GM19397 (cell line): ENCODE measurements around the gene GPSM1.
"Not testable (repeated sequence)": the region's sequence is repeated elsewhere in the genome, so short reads cannot be mapped to it uniquely, and the experiment has no call there.

ENCODE experiments used
- ATAC-seq: cut with Tn5 transposase; IDR thresholded peaks from one replicate; pipeline ENCODE4 v1.9.1; 2021; ENCODE audit warnings: mild to moderate bottlenecking, moderate library complexity; ENCODE audit not compliant: unreplicated experiment

The GPSM1 gene

GRCh38 chr9:136343121-136343883 lies 16.0 kb downstream of the GPSM1 start:
- ATAC-seq = no peak

GRCh38 chr9:136343884-136344269 lies 16.5 kb downstream of the GPSM1 start:
- no peak for ATAC-seq

- ATAC-seq = no peak
Observed at GRCh38 chr9:136344544-136345280, 17.4 kb downstream of the GPSM1 start.

GRCh38 chr9:136345281-136346156 lies 18.2 kb downstream of the GPSM1 start:
- no peak for ATAC-seq

DNA sequence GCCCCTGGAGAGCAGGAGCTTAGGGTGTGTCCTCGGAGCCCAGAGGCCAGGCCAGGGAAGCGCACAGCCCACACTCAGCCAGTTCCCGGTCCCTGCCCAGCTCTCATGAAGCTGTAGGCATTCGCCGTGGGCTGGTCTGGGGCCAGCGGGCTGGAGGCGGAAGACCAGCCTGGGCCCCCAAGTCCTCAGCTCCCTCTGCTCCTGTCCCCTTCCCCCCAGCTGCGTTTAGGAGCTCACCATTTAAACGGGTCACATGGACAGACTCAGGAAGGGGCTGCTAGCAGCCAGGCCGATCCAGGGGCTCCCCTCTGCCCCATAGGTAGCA lies 18.8 kb downstream of the GPSM1 start:
- no peak for ATAC-seq

DNA sequence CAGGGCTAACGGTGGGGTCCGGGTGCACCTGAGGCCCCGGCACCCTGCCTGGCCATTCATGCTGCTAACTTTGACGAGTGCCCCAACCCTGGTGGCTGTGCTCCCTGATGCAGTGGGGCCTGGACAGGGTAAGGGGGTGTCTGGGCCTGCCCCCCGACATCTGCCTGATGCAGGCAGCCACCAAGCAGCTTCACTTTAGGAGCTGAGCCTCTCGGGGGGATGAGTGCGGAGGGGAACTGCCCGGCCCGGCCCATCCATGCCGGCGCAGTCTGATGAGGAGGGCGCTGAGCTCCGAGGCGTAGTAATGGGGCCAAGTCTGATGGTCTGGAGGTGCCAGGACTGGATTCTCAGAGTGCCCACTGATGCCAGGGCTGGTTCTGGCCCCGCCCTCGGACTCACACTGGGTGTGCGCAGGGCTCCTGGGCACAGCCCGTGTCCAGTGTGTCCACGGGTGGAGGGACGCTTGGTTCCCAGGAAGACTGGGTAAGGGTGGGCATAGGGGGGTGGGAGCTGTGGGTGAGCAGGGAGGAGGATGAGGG lies 19.7 kb downstream of the GPSM1 start:
- no peak for ATAC-seq

DNA sequence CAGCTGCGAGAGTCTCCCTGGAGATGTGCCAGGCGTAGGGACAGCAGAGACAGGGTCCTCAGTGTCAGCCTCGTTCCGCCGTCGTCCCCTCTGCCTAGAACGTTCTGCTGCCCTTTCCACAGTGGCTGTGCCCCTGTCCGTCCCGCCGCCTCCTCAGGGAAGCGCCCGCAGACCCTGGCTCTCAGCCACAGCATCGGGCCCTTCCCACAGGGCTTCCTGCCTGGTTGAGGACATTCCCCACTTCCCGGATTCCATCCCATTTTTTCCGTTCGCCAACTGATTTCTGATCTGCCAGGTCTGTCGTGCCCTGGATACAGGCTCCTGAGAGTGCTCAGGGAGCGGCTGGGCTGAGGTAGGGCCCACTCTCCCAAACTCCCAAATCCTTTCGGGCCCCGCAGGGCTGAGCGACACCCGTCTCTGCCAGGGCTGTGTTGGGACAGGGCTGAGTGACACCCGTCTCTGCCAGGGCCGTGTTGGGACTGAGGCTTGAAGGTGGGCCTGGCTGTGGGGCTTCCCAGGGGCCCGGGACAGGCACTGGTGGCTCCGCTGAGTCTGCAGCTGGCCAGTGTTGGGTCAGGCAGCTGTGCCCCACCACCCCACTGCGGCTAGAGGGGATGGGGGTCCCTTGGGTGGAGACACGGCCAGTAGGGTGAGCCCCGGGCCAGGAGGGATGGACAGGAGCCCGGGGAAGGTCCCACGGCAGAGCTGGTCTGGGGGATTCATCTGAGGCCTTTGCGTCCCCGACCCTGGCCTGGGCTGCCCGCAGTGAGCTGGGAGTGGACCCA lies 20.3 kb downstream of the GPSM1 start:
- no peak for ATAC-seq

DNA sequence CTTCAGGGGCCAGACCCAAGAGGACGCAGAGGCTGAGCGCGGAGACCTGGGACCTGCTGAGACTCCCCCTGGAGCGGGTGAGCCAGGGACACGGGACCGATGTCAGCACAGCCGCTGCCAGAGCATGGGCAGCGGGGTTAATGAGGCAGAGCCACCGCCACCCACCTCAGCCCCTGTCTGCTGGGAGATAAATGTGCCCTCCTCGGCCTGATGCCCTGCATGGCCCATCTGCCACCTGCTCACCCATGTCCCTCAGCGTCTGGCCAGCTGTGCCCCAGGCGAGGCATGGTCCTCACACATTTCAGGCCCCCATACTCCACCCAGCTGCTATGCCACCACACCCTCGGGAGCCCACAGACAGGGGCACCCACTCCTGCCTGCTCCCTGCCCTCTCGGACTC lies 21.4 kb downstream of the GPSM1 start:
- no peak for ATAC-seq

DNA sequence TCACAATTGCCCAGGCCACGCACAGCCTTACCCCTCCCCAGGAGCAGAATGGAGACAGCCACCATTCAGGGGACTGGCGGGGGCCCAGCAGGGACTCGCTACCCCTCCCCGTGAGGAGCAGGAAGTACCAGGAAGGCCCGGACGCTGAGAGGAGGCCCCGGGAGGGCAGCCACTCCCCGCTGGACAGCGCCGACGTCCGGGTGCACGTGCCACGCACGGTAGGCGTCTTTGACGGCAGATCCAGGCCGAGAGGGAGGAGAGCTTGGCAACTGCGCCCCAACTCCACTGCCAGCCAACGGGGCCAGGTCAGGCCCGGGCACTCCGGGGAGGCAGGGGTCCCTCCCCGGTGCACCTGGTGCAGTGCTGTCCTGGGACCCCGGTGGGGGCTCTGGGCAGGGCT lies 22.2 kb downstream of the GPSM1 start:
- no peak for ATAC-seq

DNA sequence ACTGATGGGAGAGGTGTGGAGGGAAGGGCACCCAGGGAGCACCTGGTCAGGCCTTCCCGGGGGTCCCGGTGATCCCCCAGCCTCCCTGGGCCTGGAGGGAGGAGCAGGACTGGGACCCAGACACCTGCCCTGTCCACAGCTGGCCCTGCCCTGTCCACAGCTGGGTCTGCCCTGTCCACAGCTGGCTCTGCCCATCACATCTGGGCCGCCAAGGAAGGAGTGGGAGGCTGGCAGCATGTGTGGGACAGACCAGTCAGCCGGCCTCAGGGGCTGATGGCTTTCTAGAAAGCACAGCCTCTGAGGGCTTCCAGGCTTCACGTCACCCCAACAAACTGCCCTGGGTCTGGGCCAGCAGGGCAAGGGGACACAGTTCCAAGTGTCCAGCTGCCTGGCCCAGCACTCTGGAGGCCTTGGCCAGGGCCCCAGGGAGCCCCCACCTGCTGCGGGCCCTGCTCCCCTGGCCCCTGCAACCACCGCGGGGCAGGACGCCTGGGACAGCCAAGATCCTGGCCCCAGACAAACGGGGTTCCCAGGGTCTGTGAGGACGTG lies 24.0 kb downstream of the GPSM1 start:
- ATAC-seq = no peak

- not testable (repeated sequence) for ATAC-seq
Observed at GRCh38 chr9:136351868-136352267, 24.5 kb downstream of the GPSM1 start.

- no peak for ATAC-seq
Observed at GRCh38 chr9:136352682-136353081, 25.3 kb downstream of the GPSM1 start.

- ATAC-seq = no peak
Observed at GRCh38 chr9:136353088-136353487, 25.7 kb downstream of the GPSM1 start.

DNA sequence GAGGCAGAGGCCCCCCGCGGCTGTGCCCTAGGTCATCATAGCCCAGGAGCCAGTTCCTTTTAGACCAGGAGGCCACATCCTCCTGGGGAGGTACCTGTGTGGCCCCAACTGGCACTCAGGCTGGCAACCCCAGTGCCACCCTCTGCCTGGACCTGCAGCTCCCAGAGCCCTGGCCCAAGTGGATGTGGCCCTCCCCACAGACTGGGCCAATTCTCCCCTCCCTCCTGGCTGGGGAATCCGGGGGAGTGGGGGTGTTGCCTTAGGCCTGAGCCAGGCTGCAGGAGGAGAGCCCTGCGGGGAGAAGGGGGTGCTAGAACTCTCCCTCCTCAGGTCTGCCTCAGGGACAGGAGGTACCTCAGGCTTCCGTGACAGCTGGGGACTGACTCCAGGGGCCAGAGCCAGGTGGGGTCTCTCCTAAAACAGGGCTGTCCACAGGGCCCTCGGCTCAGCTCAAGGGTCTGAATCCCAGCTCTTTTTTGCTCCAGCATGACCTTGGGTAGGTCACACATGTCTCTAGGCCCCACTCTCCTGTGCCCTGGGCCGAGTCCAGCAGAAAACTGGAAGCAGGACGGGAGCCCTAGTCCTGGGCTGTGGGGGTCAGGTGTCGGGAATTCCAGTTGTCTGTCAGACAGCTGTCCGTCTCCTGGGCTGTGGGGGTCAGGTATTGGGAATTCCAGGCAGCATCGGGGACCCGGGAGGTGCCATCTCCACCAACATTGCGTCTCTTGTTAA lies 26.6 kb downstream of the GPSM1 start:
- no peak for ATAC-seq

- ATAC-seq = no peak
Observed at GRCh38 chr9:136354592-136355085, 27.3 kb downstream of the GPSM1 start.

DNA sequence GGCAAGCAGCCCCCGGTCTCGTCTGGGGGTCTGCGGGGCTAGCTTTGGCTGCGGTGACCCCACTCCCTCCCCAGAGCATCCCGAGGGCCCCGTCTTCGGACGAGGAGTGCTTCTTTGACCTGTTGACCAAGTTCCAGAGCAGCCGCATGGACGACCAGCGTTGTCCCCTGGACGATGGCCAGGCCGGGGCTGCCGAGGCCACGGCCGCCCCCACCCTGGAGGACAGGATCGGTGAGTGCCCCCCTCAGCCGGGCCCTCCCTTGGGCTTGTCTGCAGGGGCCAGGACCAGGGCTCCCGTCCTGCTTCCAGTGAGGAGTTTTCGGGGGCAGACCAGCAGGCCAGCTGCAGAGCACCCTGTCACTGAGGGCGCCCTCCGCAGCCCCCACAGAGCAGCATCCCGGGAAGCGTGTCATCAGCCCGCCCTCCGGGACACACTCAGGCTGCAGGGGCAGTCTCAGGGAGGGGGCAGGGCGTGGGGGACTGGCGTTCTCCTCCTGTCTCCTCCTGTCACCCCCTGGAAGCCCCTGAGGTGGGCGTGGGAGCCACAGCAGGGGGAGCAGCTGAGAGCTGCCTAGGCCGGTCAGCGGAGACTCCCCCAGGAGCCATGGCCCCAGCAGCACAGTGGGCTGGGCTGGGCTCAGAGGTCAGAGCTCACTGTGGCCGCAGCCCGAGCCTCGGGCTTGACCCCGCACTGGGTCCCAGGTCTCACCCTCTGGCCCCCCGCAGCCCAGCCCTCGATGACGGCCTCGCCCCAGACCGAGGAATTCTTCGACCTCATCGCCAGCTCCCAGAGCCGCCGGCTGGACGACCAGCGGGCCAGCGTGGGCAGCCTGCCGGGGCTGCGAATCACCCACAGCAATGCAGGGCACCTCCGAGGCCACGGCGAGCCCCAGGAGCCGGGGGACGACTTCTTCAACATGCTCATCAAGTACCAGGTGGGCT lies 28.5 kb downstream of the GPSM1 start:
- ATAC-seq = no peak

- no peak for ATAC-seq
Observed at GRCh38 chr9:136357202-136357725, 29.9 kb downstream of the GPSM1 start.

- ATAC-seq = no peak
Observed at GRCh38 chr9:136358016-136358415, 30.7 kb downstream of the GPSM1 start.
